DMS79 treated with DMSO at 0.1 percent for 48 hours (cell line): Measurements from ENCODE around the gene TSPAN5.

Experiments
- DNase-seq: peaks from one replicate; lab custom pipeline; 2025; lab: John Stamatoyannopoulos, UW

TSPAN5 gene

GRCh38 chr4:98517218-98518021 lies 141.0 kb downstream of the TSPAN5 start:
- DNase-seq, result no peak

- no peak for DNase-seq
Observed at GRCh38 chr4:98516441-98517217, 141.8 kb downstream of the TSPAN5 start.

- no peak for DNase-seq
Observed at GRCh38 chr4:98516042-98516440, 142.4 kb downstream of the TSPAN5 start.

GRCh38 chr4:98515470-98515809 lies 143.0 kb downstream of the TSPAN5 start:
- no peak for DNase-seq

- DNase-seq, result no peak
Observed at GRCh38 chr4:98514741-98515469, 143.5 kb downstream of the TSPAN5 start.

- no peak for DNase-seq
Observed at GRCh38 chr4:98512918-98513317, 145.5 kb downstream of the TSPAN5 start.

GRCh38 chr4:98510757-98511517 lies 147.5 kb downstream of the TSPAN5 start:
- no peak for DNase-seq

GRCh38 chr4:98510340-98510739 lies 148.1 kb downstream of the TSPAN5 start:
- no peak for DNase-seq

GRCh38 chr4:98509721-98510120 lies 148.7 kb downstream of the TSPAN5 start:
- DNase-seq, result no peak

- no peak for DNase-seq
Observed at GRCh38 chr4:98508829-98509598, 149.4 kb downstream of the TSPAN5 start.

- no peak for DNase-seq
Observed at GRCh38 chr4:98508248-98508647, 150.2 kb downstream of the TSPAN5 start.

GRCh38 chr4:98507299-98507698 lies 151.1 kb downstream of the TSPAN5 start:
- no peak for DNase-seq

GRCh38 chr4:98506462-98507132 lies 151.8 kb downstream of the TSPAN5 start:
- no peak for DNase-seq

- DNase-seq, result no peak
Observed at GRCh38 chr4:98505992-98506391, 152.4 kb downstream of the TSPAN5 start.

- no peak for DNase-seq
Observed at GRCh38 chr4:98504091-98504490, 154.3 kb downstream of the TSPAN5 start.

- no peak for DNase-seq
Observed at GRCh38 chr4:98503676-98504075, 154.7 kb downstream of the TSPAN5 start.

GRCh38 chr4:98502624-98503023 lies 155.8 kb downstream of the TSPAN5 start:
- DNase-seq, result no peak

GRCh38 chr4:98502031-98502430 lies 156.4 kb downstream of the TSPAN5 start:
- DNase-seq, result no peak

GRCh38 chr4:98501383-98501782 lies 157.0 kb downstream of the TSPAN5 start:
- no peak for DNase-seq

- no peak for DNase-seq
Observed at GRCh38 chr4:98498774-98499173, 159.6 kb downstream of the TSPAN5 start.
